Measurements from ENCODE around the gene SHISA4.

Gene SHISA4

GRCh38 chr1:201921952-201922558 lies 33.4 kb downstream of the SHISA4 start:
- TF ChIP-seq EZH2 (IDR thresholded peaks at IDR 0.05; ENCODE audit: borderline replicate concordance, low read depth, low read length, severe bottlenecking) (no peak), CTCF (IDR thresholded peaks at IDR 0.05; ENCODE audit: borderline replicate concordance, extremely low read depth, low read length, poor library complexity, severe bottlenecking) (no peak)
- H3K4me3 ChIP-seq (ENCODE audit: low read depth in 1 of 2, low read length in 2 of 2) = no peak overlapping the region
- H3K27ac ChIP-seq (ENCODE audit: low read length) = no peak overlapping the region
- no peaks in the 10 kb centered on the region for H4K20me1 ChIP-seq (ENCODE audit: insufficient read depth, low read length)
- H2AFZ ChIP-seq (ENCODE audit: low read depth, low read length) = no peak overlapping the region
- H3K9ac ChIP-seq (ENCODE audit: low read depth, low read length) = no peak overlapping the region
- H3K27me3 ChIP-seq (ENCODE audit: insufficient read depth, low read length, poor library complexity) = peaks cover 6% of the 10 kb centered on the region
- no peaks in the 10 kb centered on the region for H3K36me3 ChIP-seq (ENCODE audit: insufficient read depth, low read length)
- no peak for ATAC-seq (ENCODE audit: insufficient read depth, low read depth)
- no peaks in the 10 kb centered on the region for H3K79me2 ChIP-seq (ENCODE audit: insufficient read depth, low read length)
- H3K4me2 ChIP-seq (ENCODE audit: insufficient read depth, low read length) = no peak overlapping the region
- H3K9me3 ChIP-seq (ENCODE audit: insufficient read depth, low read length, severe bottlenecking) = no peaks in the 10 kb centered on the region
- H3K4me1 ChIP-seq (ENCODE audit: insufficient read depth, low read length) = no peaks in the 10 kb centered on the region
- DNase-seq = no peak

- Histone ChIP-seq H3K9me3 (ENCODE audit: insufficient read depth, low read length, severe bottlenecking) (no peaks in the 10 kb centered on the region), H3K79me2 (ENCODE audit: insufficient read depth, low read length) (no peaks in the 10 kb centered on the region), H3K4me3 (ENCODE audit: low read depth in 1 of 2, low read length in 2 of 2) (no peak overlapping the region), H3K4me2 (ENCODE audit: insufficient read depth, low read length) (no peak overlapping the region), H3K27ac (ENCODE audit: low read length) (no peak overlapping the region), H3K36me3 (ENCODE audit: insufficient read depth, low read length) (no peaks in the 10 kb centered on the region), H2AFZ (ENCODE audit: low read depth, low read length) (no peak overlapping the region), H3K9ac (ENCODE audit: low read depth, low read length) (no peak overlapping the region), H3K4me1 (ENCODE audit: insufficient read depth, low read length) (no peaks in the 10 kb centered on the region), H4K20me1 (ENCODE audit: insufficient read depth, low read length) (no peaks in the 10 kb centered on the region), H3K27me3 (ENCODE audit: insufficient read depth, low read length, poor library complexity) (peaks cover 5% of the 10 kb centered on the region)
- TF ChIP-seq EZH2 (IDR thresholded peaks at IDR 0.05; ENCODE audit: borderline replicate concordance, low read depth, low read length, severe bottlenecking) (no peak), CTCF (IDR thresholded peaks at IDR 0.05; ENCODE audit: borderline replicate concordance, extremely low read depth, low read length, poor library complexity, severe bottlenecking) (no peak)
- ATAC-seq (ENCODE audit: insufficient read depth, low read depth) = no peak
- DNase-seq = no peak
Measured at GRCh38 chr1:201925301-201925567, 36.5 kb downstream of the SHISA4 start.

- H3K79me2 ChIP-seq (ENCODE audit: insufficient read depth, low read length) = no peaks in the 10 kb centered on the region
- H3K9ac ChIP-seq (ENCODE audit: low read depth, low read length) = no peak overlapping the region
- H3K4me2 ChIP-seq (ENCODE audit: insufficient read depth, low read length) = no peak overlapping the region
- H3K4me1 ChIP-seq (ENCODE audit: insufficient read depth, low read length) = no peaks in the 10 kb centered on the region
- no peak overlapping the region for H3K4me3 ChIP-seq (ENCODE audit: low read depth in 1 of 2, low read length in 2 of 2)
- H2AFZ ChIP-seq (ENCODE audit: low read depth, low read length) = no peak overlapping the region
- no peaks in the 10 kb centered on the region for H4K20me1 ChIP-seq (ENCODE audit: insufficient read depth, low read length)
- DNase-seq (no peak), ATAC-seq (ENCODE audit: insufficient read depth, low read depth) (no peak)
- H3K27ac ChIP-seq (ENCODE audit: low read length) = no peak overlapping the region
- peaks cover 12% of the 10 kb centered on the region for H3K27me3 ChIP-seq (ENCODE audit: insufficient read depth, low read length, poor library complexity)
- no peaks in the 10 kb centered on the region for H3K9me3 ChIP-seq (ENCODE audit: insufficient read depth, low read length, severe bottlenecking)
- TF ChIP-seq CTCF (IDR thresholded peaks at IDR 0.05; ENCODE audit: borderline replicate concordance, extremely low read depth, low read length, poor library complexity, severe bottlenecking) = no peak
- no peak for TF ChIP-seq EZH2 (IDR thresholded peaks at IDR 0.05; ENCODE audit: borderline replicate concordance, low read depth, low read length, severe bottlenecking)
- H3K36me3 ChIP-seq (ENCODE audit: insufficient read depth, low read length) = no peaks in the 10 kb centered on the region
Measured at GRCh38 chr1:201925981-201926645, 37.4 kb downstream of the SHISA4 start.

Measured in DND-41 (cell line).